AG04450 (cell line): ENCODE data around the gene C7. TPM values are rescaled to one million over a fixed set of nuclear protein-coding genes. Genes with fewer than 3 reads are reported as not detected.

Source experiments
- CTCF ChIA-PET: fragments of 300-600, 350-600 bp; formaldehyde crosslinking; extraction: SDS; loops from one replicate; lab custom pipeline; 2022; ENCODE audit warnings: antibody characterized with exemption, inconsistent platforms; lab: Charles Lee
- POLR2A ChIA-PET: fragments of 350-600 bp; formaldehyde crosslinking; extraction: SDS; loops from one replicate; lab custom pipeline; 2021; ENCODE audit warnings: antibody characterized with exemption, inconsistent platforms; lab: Yijun Ruan, JAX
- DNase-seq: peaks from one replicate; pipeline ENCODE4 v3.0.0-alpha.2; 2011; ENCODE audit warnings: low read depth, low spot score
- H3K27ac ChIP-seq: one replicate; pipeline ENCODE4 v1.5.1; 2012; ENCODE audit warnings: low read depth, low read length, control low read depth
- H3K27me3 ChIP-seq: one replicate; pipeline ENCODE4 v1.6.0; 2012; ENCODE audit warnings: low read length; ENCODE audit not compliant: control insufficient read depth, insufficient read depth
- H3K4me3 ChIP-seq: 2 replicates; pipeline ENCODE4 v1.5.1; 2011; ENCODE audit warnings: mild to moderate bottlenecking, low read depth, low read length, control low read depth
- H3K9me3 ChIP-seq: 2 replicates; pipeline ENCODE4 v1.5.1; 2012; ENCODE audit warnings: low read length; ENCODE audit not compliant: control insufficient read depth, insufficient read depth
- CTCF ChIP-seq: IDR thresholded peaks from 2 replicates; pipeline ENCODE4 v1.5.1; 2011; ENCODE audit warnings: low read depth, low read length, control low read depth, inconsistent platforms
- polyA plus RNA-seq: library from polyadenylated mRNA; depleted of rRNA; stranded (reverse); fragments of >200 nt; gene quantifications from 2 replicates; pipeline ENCODE4 v1.2.3, GENCODE V29; 2011

C7 gene
- polyA plus RNA-seq, 1 experiment, result 14.4 TPM

- Histone ChIP-seq H3K27ac (no peak overlapping the region), H3K4me3 (no peak overlapping the region), H3K9me3 (no peaks in the 10 kb centered on the region), H3K27me3 (no peaks in the 10 kb centered on the region)
- no peak for TF ChIP-seq CTCF
- ChIA-PET CTCF (no interaction called here), POLR2A (no interaction called here)
- DNase-seq, result no peak
Observed at GRCh38 chr5:40999966-41000365, 90.7 kb downstream of the C7 start.

- no peak for TF ChIP-seq CTCF
- POLR2A ChIA-PET, result no interaction called here
- no peaks in the 10 kb centered on the region for H3K27me3 ChIP-seq
- no peak overlapping the region for H3K4me3 ChIP-seq
- no peak overlapping the region for H3K27ac ChIP-seq
- no peaks in the 10 kb centered on the region for H3K9me3 ChIP-seq
- CTCF ChIA-PET, result no interaction called here
- DNase-seq, result no peak
Observed at GRCh38 chr5:41003670-41004376, 94.5 kb downstream of the C7 start.

- H3K27ac ChIP-seq, result no peak overlapping the region
- ChIA-PET CTCF (no interaction called here), POLR2A (no interaction called here)
- H3K27me3 ChIP-seq, result no peaks in the 10 kb centered on the region
- TF ChIP-seq CTCF, result no peak
- H3K9me3 ChIP-seq, result no peaks in the 10 kb centered on the region
- H3K4me3 ChIP-seq, result no peak overlapping the region
- DNase-seq, result no peak
Observed at GRCh38 chr5:41004931-41005330, 95.6 kb downstream of the C7 start.

- H3K9me3 ChIP-seq, result no peaks in the 10 kb centered on the region
- TF ChIP-seq CTCF, result no peak
- H3K27me3 ChIP-seq, result no peaks in the 10 kb centered on the region
- H3K4me3 ChIP-seq, result no peak overlapping the region
- DNase-seq, result no peak
- H3K27ac ChIP-seq, result no peak overlapping the region
- CTCF ChIA-PET, result no interaction called here
- POLR2A ChIA-PET, result no interaction called here
Observed at GRCh38 chr5:41009232-41009631, 99.9 kb downstream of the C7 start.

GRCh38 chr5:41010572-41010971 is 101.3 kb downstream of the C7 start:
- TF ChIP-seq CTCF, result no peak
- POLR2A ChIA-PET, result no interaction called here

More at GRCh38 chr5:41010572-41010971, 101.3 kb downstream of the C7 start:
- CTCF ChIA-PET, result no interaction called here
- H3K27ac ChIP-seq, result no peak overlapping the region
- no peak for DNase-seq
- H3K27me3 ChIP-seq, result no peaks in the 10 kb centered on the region
- H3K9me3 ChIP-seq, result no peaks in the 10 kb centered on the region
- no peak overlapping the region for H3K4me3 ChIP-seq
